Anterior cingulate cortex (tissue), 58 donors: ENCODE measurements around the gene KCNK6.

Experiments
- DNase-seq, 58 donors: peaks; one replicate each; lab custom pipeline; 2025; lab: John Stamatoyannopoulos, UW

KCNK6 gene

DNA sequence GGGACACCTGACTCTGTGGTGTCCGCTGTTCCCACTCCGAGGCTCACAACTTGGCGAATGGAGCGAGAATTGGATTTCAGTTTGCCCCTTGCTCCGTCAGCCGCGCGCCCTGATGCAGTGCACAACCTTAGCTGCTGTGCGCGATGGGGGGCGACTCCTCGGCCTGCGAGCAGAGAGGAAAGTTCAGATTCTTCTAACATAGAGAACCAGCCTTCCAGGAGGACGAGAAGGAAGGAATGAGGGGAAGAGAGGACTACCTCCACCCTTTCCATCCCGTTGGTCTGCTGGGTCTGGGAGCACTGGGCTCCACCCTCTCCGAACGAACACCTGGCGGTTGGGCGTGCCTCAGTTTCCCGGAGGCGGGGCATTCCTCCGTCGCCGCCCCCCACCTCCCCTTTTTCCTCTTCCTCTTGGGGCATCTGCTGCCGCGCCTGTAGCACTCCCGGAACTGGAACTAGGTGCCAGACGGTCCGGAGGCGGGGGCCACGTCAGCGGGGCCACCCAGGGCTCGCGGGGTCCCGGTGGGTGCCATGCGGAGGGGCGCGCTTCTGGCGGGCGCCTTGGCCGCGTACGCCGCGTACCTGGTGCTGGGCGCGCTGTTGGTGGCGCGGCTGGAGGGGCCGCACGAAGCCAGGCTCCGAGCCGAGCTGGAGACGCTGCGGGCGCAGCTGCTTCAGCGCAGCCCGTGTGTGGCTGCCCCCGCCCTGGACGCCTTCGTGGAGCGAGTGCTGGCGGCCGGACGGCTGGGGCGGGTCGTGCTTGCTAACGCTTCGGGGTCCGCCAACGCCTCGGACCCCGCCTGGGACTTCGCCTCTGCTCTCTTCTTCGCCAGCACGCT, at the start of gene KCNK6:
TSS of gene KCNK6 (plus strand) at position 425 of the 838 bp plus-strand sequence. CDS start at position 531, 106 bp downstream.
- peak in 20 of 58 donors; percentile 8 to 44 (median 18) for DNase-seq

DNA sequence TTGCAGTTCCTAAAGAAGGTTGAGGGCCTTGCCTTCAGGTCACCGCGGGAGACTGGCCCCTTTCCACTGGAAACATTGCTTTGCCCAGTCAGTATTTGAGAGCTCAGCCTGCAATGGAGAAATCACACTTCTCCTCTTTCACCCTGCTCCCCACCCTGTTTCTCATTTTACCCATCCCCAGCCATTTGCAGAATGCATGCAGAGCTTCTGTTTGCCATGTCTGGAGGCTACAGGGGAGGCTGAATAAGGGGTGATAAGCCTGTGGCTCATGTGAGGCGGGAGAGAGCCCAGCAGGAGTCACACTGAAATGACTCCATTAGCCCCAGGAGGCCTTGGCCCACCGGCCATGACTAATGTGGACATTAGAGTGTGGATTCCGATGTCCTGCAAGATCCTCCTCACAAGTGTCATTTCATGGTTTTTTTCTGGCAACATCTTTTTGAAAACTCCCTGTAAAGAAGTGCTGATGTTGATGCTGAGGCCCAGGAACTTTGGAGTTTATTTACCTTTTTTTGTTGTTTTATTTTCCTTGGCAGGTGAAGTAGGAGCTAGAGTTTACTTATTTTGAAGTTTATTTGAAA, 49.0 kb upstream of the KCNK6 start:
- DNase-seq, result no peak

DNA sequence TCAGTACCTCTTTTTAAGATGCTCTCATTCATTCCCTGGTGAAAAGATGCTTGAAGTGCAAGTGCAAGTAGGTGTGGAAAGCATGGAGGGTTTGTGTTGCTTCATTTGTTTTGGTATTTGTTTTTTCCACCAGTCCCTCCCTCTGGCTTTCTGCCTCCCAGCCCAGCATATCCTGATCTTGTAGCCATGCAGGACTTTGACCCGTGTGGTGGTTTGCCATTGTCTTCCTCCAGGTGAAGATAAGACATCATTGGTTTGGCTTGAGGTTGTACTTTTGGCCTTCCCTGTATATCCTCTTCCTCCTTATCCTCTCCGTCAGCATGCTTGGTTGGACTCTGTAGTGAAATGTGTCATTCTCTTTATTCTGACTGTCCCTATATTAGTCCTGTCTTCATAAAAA, 46.1 kb upstream of the KCNK6 start:
- no peak for DNase-seq

DNA sequence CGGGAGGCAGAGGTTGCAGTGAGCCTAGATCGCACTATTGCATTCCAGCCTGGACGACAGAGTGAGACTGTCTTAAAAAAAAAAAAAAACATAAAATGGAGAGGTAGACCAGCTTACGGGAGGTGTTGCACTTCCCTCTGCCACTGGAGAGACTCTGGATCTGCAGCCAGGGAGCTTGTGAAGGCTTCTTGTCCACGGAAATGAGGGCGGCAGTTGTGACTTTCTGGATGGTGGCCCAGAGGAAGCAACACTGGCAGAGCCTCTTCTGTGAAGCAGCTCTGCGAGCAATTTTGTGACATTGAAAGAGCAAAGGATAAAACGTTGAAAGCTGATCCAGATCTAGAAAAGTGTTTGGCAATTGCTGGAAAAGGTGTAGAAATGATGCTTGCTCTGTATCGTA, 44.9 kb upstream of the KCNK6 start:
- DNase-seq, result peak in 49 of 58 donors; percentile 7 to 84 (median 57)

DNA sequence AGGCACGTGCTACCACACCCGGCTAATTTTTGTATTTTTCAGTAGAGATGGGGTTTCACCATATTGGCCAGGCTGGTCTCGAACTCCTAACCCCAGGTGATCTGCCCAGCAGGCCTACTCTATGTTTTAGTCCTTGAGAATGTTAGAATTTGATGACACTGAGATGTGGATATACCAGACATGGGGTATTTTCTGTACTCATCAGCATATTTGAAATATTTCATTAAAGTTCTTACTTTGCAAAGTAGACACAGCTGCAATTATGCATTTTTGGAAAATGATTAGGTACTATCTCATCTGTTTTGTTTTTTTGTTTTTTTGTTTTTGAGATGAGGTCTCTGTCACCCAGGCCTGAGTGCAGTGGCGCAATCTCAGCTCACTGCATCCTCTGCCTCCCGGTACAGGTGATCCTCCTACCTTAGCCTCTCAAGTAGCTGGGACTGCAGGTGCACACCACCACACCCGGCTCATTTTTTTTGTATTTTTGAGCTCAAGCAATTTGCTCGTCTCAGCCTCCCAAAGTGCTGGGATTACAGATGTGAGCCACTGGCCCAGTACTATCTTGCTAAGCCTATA, 42.6 kb upstream of the KCNK6 start:
- DNase-seq, result no peak

DNA sequence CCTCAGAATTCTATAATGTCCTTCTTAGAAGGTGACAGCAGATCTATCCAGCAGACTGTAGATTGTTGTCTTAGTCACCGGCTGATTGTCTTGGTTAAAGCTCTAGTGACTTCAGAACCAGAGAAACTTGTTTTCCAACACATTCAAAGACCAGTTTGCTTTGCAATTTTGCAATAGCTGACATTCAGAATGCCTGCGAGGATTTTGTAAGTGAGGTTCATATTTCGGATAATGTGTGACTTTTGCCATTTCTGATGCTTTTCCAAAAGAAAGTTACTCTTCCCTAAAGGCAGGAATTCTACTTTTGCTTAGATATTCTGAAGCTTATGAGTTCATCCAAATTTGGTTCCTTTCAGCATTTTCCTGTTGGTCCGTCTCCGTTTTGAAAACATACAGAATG, 42.1 kb upstream of the KCNK6 start:
- no peak for DNase-seq

DNA sequence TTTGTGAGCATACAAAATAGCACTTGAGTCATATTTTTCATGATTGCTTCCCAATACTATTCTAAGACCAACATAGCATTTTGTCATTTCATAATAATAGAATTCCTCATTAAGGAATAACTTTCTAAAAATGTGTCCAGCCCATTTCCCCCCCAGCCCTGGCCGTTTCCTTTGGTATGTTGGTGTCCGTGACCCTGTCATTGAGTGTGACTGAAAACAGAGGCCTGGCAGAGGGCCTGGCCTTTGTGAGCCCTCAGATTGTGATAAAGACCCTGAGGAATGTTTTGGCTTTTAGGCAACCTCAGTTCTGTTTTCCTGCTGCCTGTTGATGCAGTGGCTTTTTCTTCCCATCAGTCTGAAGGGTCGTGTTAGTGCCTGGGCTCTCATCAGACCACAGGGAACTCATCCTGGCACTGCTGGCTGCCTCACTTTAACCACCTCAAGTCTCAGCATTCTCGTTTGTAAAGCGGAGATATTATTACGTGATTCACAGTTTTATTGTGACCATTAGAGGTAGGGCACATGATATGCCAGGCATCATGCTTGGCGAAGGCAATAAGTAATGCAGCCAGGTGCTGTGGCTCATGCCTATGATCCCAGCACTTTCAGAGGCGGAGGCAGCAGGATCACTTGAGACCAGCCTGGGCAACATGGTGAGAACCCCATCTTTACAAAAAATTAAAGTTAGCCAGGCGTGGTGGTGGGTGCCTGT, 41.5 kb upstream of the KCNK6 start:
- no peak for DNase-seq

DNA sequence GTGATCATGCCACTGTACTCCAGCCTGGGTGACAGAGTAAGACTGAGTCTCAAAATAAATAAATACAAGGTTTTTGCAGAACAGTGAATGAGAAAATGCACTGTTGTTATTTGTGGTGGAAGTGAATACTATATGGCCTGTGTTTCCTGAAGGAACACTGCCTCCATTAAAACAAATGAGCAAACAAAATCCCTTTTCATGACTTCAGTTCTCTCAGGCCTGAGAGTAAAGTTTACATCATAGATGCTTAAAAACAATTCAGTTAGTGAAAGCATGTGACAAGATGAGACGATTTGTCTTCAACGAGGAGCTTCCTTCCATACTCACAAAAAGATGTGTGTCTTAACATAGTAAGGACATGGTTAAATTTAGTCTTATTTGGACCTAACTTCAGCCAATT, 40.9 kb upstream of the KCNK6 start:
- DNase-seq, result no peak

DNA sequence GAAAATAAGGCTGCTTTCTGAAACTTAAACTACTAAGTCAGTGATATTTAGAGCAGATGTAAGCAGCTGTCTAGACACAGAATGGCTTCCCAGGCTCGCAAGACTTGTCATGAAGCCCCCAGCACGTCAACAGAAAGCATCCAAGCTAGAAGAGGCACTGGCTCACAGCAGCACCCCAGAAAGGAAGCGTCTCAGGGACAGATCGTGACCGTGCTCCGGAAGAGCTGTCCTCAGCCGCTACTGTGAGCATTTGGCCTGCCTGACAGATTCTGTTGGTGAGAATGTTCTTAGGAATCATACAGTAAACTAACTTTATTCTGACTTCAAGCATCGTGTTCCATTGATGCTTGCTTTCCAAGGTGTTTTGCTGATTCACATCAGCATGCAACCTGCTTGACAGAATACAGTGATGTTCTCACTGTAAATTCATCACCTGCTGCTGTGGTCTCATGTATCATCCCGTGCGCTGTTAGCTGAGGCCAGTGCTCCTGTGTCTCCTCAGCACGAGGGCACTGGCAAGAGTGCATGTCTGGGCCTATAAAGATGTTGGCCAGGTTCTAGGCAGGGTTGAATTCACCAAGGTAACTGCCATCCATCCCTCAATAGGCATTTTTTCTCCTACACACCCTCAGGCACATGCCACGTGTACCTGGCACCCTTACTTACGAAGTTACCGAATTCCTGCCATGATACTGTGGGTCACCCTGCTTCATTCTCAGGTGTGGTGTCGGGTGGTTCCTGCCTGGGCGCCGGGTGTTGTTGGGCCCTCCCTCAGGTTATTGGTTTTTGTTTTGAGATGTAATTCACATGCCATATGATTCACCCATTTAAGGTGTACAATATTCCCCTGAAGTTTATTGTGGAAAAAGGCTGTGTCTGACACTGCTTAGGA, 39.4 kb upstream of the KCNK6 start:
- no peak for DNase-seq

DNA sequence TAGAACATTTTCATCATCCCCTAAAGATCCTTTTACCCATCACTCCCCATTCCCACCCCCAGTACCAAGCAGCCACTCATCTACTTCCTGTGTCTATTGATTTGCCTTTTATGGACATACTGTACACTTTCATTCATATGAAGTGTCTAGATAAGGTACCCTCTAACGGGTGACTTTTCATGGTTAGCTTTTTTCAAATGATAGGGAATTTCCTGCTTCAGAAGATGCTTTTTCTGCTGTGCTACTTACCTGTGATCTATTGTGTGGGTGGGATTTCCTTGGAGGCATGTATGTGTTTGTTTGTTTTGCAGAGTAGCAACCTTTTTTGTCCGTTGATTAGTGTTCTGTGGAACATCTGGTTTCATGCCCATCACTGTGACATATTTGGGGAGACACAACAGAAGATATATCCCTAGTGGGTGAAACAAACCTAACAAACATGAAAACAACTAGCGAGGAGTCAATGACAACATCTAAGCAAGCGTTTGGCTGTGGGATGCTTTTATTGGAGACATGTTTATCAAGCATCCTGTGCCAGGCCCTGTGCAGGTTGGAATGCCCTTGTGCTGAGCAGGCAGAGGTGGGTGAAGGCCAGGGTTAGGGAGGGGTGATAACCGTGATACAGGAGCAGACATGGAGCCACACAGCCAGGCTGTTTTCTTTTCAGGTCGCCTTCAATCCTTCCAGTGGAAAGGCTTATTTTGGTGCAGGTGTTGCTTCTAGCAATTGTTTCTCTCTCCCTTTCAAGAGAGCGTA, 37.7 kb upstream of the KCNK6 start:
- peak in 2 of 58 donors; percentile 18 to 22 for DNase-seq

DNA sequence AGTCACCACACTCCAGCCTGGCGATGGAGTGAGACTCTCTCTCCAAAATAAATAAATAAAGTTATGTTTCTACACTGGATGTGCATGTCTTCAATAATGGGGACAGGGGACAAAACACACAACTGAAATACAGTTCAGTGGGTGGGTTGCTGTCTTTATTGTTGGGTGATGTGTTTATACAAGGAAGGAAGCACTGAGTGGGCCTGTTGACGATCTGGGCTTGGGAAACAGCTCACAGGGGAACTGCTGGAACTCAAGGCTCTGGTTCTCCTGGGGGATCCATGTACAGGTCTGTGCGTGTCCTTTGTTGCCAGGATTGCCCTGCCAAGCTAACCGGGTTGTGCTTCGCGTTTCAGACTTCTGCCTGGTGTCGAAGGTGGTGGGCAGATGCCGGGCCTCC, 36.4 kb upstream of the KCNK6 start:
- DNase-seq, result no peak

DNA sequence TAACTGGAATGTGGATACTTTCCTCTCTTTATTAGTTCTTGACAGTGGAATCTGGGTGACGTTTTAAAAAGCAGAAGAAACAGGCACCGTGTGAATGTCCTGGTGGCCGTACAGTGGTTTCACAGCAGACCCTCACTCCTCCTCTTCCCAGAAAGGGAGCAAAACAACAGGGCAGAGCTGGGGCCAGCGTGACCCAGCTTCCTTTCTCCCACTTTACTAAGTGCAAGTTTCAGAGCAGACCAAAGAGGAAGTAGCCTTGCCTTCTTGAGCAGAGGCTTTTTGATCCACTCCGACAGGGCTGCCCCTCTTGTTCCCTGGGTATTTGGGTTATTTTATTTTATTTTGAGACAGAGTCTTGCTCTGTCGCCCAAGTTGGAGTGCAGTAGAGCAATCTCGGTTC, 35.2 kb upstream of the KCNK6 start:
- DNase-seq, result peak in 1 of 58 donors; percentile 4

DNA sequence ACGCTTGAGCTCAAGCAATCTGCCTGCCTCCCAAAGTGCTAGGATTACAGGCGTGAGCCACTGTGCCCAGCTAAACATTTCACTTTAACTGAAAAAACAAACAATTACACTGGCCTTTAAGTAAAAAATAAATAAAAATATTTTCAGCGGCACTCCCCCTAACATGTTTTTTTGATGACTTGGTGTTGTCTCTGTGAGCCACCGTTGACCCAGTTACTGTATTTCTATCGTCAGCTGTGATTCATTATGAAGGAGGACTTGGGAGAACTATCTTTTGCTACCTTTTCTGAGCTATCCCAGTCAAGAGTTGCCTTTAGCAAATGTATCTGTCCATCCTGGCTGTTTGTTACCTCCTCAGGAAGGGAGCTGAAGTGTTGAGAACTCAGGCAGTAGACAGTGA, 34.1 kb upstream of the KCNK6 start:
- no peak for DNase-seq

DNA sequence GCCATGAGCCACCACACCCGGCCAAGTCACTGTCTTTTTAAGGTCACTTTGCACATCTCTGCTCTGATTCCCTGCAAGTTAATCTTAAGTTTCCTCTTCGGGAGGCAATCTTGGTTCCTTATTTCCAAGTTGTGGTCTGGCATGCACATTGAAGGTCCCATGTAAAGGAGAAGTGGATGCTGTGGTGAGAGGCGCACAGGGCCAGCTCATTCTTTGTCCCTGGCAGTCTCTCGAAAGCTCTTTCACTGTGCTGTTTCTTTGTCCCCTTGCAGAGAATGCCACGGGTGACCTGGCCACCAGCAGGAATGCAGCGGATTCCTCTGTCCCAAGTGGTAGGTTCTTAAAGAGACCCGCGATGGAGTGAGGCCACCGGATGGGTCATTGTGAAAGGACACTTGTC, 32.0 kb upstream of the KCNK6 start:
- peak in 4 of 58 donors; percentile 7 to 23 (median 15) for DNase-seq

DNA sequence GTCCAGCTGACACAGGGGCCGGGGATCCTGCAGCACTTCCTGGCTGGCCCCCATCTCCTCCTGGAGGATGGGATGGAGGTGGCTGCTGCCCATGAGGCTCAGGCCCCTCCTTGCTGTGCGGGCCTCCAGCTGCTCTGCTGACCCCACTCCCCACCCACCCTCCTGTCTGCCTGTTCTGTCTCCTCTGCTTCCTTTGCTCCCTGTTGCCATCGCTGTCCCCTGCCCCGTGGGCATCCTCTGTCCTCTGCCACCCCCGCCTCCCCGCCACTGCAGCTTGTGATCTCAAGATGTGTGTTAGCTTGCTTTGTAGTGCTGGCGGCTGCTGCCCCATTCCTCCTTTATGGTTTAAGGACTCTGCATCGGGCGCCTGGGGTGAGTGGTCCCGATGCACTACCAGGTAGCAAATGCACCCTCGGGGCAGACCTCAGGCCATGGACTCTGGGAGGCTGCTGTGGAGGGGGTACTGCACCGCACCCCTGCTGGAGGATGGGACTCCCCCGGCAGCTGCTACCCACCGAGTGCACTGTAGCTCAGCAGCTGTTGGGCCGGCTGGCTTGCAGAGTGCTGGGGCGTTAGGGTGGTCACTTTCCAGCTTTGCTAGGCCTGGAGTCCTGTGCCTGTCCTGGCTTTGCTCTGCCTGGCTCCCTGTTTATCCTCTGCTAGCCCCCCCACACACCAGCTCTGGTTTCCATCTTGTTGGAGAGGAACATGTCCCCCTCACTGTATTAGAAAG, 31.4 kb upstream of the KCNK6 start:
- no peak for DNase-seq

DNA sequence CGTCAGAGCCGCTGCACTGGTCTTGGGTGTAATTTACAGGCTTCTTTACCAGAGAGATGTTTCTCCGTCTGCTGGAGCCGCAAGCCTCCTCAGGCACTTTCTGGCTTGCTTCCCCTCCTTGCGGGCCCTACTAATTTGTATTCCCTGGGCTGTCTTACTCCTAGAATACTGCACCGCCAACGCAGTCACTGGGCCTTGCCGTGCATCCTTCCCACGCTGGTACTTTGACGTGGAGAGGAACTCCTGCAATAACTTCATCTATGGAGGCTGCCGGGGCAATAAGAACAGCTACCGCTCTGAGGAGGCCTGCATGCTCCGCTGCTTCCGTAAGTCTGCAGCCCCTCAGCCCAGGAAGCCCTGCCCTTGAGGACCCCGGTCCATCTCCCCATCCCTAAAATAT, 29.7 kb upstream of the KCNK6 start:
- peak in 4 of 58 donors; percentile 5 to 21 (median 16) for DNase-seq

DNA sequence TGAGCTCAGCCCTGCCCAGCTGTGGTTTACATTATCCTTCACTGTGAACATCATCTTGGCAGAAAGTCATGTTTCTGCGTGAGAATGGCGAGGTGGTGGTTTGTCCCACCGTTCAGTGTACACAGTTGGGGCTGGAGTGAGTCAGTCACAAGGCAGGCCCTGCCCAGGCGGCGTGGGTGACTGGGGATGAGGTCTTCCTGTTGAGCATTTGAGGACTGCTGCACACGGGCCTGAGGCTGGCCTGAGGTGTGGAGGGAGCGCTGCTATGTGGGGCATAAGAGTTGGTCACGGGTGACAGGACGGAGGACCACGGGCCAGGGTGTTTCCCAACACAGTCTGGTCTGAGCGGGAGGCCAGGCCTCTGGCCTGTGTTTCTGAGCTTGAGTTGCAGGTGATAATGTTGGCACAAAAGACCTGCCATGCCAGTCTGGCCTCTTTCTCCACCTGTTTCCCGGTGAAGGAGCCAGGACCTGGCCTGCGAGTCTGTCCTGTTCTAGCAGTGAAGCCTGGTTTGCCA, 29.0 kb upstream of the KCNK6 start:
- peak in 1 of 58 donors; percentile 17 for DNase-seq

DNA sequence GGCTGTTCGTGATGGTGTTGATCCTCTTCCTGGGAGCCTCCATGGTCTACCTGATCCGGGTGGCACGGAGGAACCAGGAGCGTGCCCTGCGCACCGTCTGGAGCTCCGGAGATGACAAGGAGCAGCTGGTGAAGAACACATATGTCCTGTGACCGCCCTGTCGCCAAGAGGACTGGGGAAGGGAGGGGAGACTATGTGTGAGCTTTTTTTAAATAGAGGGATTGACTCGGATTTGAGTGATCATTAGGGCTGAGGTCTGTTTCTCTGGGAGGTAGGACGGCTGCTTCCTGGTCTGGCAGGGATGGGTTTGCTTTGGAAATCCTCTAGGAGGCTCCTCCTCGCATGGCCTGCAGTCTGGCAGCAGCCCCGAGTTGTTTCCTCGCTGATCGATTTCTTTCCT, 27.8 kb upstream of the KCNK6 start:
- DNase-seq, result no peak
